DMS114 treated with DMSO at 0.1 percent for 48 hours (cell line): ENCODE data around the gene ZFP91.

ENCODE experiments used
- DNase-seq: peaks from one replicate; lab custom pipeline; 2025; ENCODE audit not compliant: unreplicated experiment; lab: John Stamatoyannopoulos, UW

Gene ZFP91

GRCh38 chr11:58658623-58659022, 79.8 kb downstream of the ZFP91 start:
- no peak for DNase-seq

GRCh38 chr11:58659404-58659803, 80.5 kb downstream of the ZFP91 start:
- no peak for DNase-seq

GRCh38 chr11:58659910-58660570, 81.2 kb downstream of the ZFP91 start:
- DNase-seq: no peak
